Activated CD4-positive, alpha-beta T cell treated with anti-CD3 and anti-CD28 coated beads, Interleukin-2, amount 10 ng/mL, durations not matched to agents 7 days and 5 days (primary cell): ENCODE measurements around the gene RXRB. TPM values are rescaled to one million over a fixed set of nuclear protein-coding genes. Genes with fewer than 3 reads are reported as not detected.
"Not testable (repeated sequence)": the region's sequence is repeated elsewhere in the genome, so short reads cannot be mapped to it uniquely, and the experiment has no call there.

Source experiments
- CTCF ChIA-PET: fragments of 350-600 bp; sonication (Branson Sonifier 250); formaldehyde crosslinking; loops from one replicate; lab custom pipeline; 2021; ENCODE audit warnings: antibody characterized with exemption; lab: Charles Lee
- POLR2A ChIA-PET: fragments of 350-600 bp; sonication (Branson Sonifier 250); formaldehyde crosslinking; loops from one replicate; lab custom pipeline; 2021; ENCODE audit warnings: antibody characterized with exemption; lab: Charles Lee
- DNase-seq: peaks from one replicate; pipeline ENCODE4 v3.0.0-alpha.2; 2020
- H3K27ac Mint-ChIP-seq: one replicate; pipeline ENCODE4 v1.8.0; 2021; ENCODE audit warnings: mild to moderate bottlenecking, moderate library complexity, mixed read lengths
- H3K27me3 Mint-ChIP-seq: one replicate; pipeline ENCODE4 v1.8.0; 2021; ENCODE audit warnings: mixed read lengths
- H3K36me3 Mint-ChIP-seq: one replicate; pipeline ENCODE4 v1.8.0; 2021; ENCODE audit warnings: low read depth, mixed read lengths
- H3K4me1 Mint-ChIP-seq: one replicate; pipeline ENCODE4 v1.8.0; 2021; ENCODE audit warnings: mixed read lengths
- H3K4me3 Mint-ChIP-seq: one replicate; pipeline ENCODE4 v1.8.0; 2021; ENCODE audit warnings: mild to moderate bottlenecking, moderate library complexity, mixed read lengths
- H3K9me3 Mint-ChIP-seq: one replicate; pipeline ENCODE4 v1.8.0; 2021; ENCODE audit warnings: mixed read lengths
- total RNA-seq, 2 experiments: library from RNA; stranded (reverse); gene quantifications; one replicate each; pipeline ENCODE4 v1.2.3, GENCODE V29; 2021

The RXRB gene
- total RNA-seq, 2 experiments from 2014 or later, result 45.0 to 46.2 TPM

GRCh38 chr6:33235221-33235634 is 34.8 kb upstream of the RXRB start:
- DNase-seq, result no peak
- Mint-ChIP-seq H3K4me1 (no peaks in the 10 kb centered on the region), H3K9me3 (no peaks in the 10 kb centered on the region), H3K27me3 (peaks cover 37% of the 10 kb centered on the region), H3K36me3 (no peaks in the 10 kb centered on the region), H3K27ac (no peak overlapping the region), H3K4me3 (no peak overlapping the region)
- ChIA-PET POLR2A (no interaction called here), CTCF (no interaction called here)

DNA sequence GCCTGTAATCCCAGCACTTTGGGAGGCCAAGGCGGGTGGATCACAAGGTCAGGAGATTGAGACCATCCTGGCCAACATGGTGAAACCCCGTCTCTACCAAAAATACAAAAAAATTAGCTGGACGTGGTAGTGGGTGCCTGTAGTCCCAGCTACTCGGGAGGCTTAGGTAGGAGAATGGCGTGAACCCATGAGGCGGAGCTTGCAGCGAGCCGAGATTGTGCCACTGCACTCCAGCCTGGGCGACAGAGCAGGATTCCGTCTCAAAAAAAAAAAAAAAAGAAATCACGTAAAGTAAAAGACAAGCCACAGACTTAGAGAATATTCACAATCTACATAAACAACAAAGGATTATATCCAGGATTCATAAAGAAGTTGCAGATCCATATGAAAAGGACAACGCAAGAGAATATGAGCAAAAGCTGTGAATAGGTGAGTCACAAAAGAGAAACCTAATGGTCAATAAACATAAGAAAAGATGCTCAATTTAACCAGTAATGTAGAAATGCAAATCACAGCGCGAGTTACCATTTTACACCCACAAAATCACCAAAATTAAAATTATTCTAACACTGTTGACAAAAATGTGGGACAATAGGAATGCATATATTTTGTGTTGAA is 26.1 kb upstream of the RXRB start:
- H3K27ac Mint-ChIP-seq, H3K36me3 Mint-ChIP-seq, POLR2A ChIA-PET, DNase-seq, H3K4me3 Mint-ChIP-seq, H3K9me3 Mint-ChIP-seq, H3K4me1 Mint-ChIP-seq: not testable (repeated sequence)
- CTCF ChIA-PET, result interaction anchor here (0.6 to 0.7 kb wide), 2 partner anchors 14 to 76 kb away, joined by 3 read pairs; no protein-coding TSS in a partner anchor
- peaks cover 52% of the 10 kb centered on the region for H3K27me3 Mint-ChIP-seq

DNA sequence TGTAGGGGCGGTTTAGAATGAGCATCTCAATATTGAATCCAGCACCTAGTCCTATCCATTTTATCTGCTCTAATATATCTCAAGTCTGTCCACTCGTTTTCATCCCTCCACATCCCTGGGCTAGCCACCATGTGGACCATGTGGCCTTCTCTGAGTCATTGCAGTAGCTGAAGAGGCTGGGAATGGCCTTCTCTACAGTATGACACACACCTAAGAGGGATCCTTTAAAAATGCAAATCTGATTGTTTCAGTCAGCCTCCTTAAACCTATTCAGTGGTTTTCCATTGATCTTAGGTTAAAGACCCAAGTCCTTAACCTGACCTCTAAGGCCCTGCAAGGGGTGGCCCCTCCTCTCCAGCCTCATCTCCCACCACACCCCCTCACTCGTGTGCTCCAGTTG is 17.2 kb upstream of the RXRB start:
- H3K27ac Mint-ChIP-seq, result peak overlapping the region; percentile 75
- CTCF ChIA-PET, result interaction anchor here (0.8 to 0.9 kb wide), 2 partner anchors 31 to 33 kb away, joined by 3 read pairs; no protein-coding TSS in a partner anchor
- H3K4me3 Mint-ChIP-seq, result no peak overlapping the region
- no peaks in the 10 kb centered on the region for H3K9me3 Mint-ChIP-seq
- POLR2A ChIA-PET, result no interaction called here
- peaks cover 2% of the 10 kb centered on the region for H3K36me3 Mint-ChIP-seq
- DNase-seq, result no peak
- H3K4me1 Mint-ChIP-seq, result peaks cover 11% of the 10 kb centered on the region
- peaks cover 50% of the 10 kb centered on the region for H3K27me3 Mint-ChIP-seq

- Mint-ChIP-seq H3K27me3 (peaks cover 49% of the 10 kb centered on the region), H3K36me3 (peaks cover 5% of the 10 kb centered on the region), H3K9me3 (no peaks in the 10 kb centered on the region), H3K4me3 (no peak overlapping the region), H3K27ac (no peak overlapping the region), H3K4me1 (peaks cover 14% of the 10 kb centered on the region)
- no peak for DNase-seq
- ChIA-PET POLR2A (no interaction called here), CTCF (no interaction called here)
Measured at GRCh38 chr6:33217246-33217645, 16.8 kb upstream of the RXRB start.

- ChIA-PET POLR2A (interaction anchor here (0.6 kb wide), 1 partner anchor 31 kb away, joined by 4 read pairs; no protein-coding TSS in a partner anchor), CTCF (no interaction called here)
- Mint-ChIP-seq H3K27me3 (peaks cover 41% of the 10 kb centered on the region), H3K36me3 (peaks cover 9% of the 10 kb centered on the region), H3K4me1 (peaks cover 14% of the 10 kb centered on the region), H3K27ac (no peak overlapping the region), H3K9me3 (no peaks in the 10 kb centered on the region), H3K4me3 (no peak overlapping the region)
- DNase-seq, result no peak
Measured at GRCh38 chr6:33216117-33216649, 15.7 kb upstream of the RXRB start.

- H3K4me1 Mint-ChIP-seq, result peaks cover 16% of the 10 kb centered on the region
- H3K4me3 Mint-ChIP-seq, result no peak overlapping the region
- H3K27ac Mint-ChIP-seq, result no peak overlapping the region
- peaks cover 40% of the 10 kb centered on the region for H3K27me3 Mint-ChIP-seq
- POLR2A ChIA-PET, result interaction anchor here (0.6 kb wide), 1 partner anchor 31 kb away, joined by 4 read pairs; no protein-coding TSS in a partner anchor
- H3K9me3 Mint-ChIP-seq, result no peaks in the 10 kb centered on the region
- peaks cover 15% of the 10 kb centered on the region for H3K36me3 Mint-ChIP-seq
- CTCF ChIA-PET, result no interaction called here
- no peak for DNase-seq
Measured at GRCh38 chr6:33215271-33216116, 15.0 kb upstream of the RXRB start.

DNA sequence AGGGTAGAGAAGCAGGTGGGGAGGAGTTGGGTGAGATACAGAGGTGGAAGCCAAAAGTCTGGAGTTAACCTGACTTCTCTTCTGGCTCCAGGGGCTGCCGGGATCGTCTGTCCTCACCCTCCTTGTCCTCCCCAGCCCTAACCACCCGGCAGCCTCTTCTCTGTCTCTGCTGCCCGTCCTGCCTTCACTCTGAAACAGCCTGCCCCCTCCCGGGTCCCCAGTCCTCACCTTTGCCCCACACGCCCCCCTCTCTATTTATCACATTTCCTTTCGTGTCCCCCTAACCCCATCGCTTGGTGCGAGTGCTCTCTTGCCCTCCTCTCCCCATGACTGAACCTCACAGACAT is 13.5 kb upstream of the RXRB start:
- no peaks in the 10 kb centered on the region for H3K9me3 Mint-ChIP-seq
- peaks cover 29% of the 10 kb centered on the region for H3K36me3 Mint-ChIP-seq
- H3K4me3 Mint-ChIP-seq, result no peak overlapping the region
- no peak overlapping the region for H3K27ac Mint-ChIP-seq
- H3K4me1 Mint-ChIP-seq, result peaks cover 27% of the 10 kb centered on the region
- H3K27me3 Mint-ChIP-seq, result peaks cover 35% of the 10 kb centered on the region
- ChIA-PET POLR2A (no interaction called here), CTCF (no interaction called here)
- DNase-seq, result no peak

DNA sequence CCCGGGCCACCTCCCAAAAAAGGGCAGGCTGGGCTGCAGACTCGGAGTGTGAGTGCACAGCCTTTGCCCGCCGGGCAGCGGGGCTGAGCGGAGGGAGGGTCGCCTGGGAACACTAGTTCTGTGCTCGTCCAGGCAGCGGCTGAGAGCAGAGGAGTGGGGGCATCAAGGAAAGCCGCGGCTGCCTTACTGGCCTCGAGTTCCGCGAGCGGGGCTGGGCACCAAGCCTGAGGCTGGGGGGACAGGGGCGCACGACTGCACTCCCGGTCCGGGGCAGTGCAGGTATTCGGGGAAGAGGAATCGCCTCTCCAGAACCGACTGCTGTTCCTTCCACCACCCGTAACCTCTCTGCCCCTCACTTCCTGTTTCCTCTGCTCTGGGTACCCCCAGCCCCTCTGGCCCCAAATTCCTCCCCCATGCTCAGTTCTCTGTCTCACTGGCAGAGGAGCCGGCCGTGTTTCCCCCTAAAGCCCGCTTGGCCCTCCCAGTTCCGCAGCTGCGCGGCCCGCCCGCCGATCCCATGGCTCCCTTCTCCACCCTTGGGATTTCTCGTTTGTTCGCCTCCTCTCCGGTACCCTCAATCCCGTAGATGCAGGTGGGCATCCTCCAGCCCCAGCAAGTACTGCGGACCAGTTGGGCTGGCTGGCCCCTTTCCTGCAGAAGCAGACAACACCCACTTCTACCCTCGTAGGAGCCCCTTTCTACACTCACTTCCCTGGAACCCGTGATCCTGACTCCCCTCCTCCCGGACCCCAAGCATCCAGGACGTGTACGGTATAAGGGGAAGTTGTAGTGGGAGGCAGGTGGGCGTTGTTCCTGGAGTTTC is 12.9 kb upstream of the RXRB start:
- H3K4me1 Mint-ChIP-seq, result peaks cover 31% of the 10 kb centered on the region
- DNase-seq, result no peak
- H3K9me3 Mint-ChIP-seq, result no peaks in the 10 kb centered on the region
- no peak overlapping the region for H3K27ac Mint-ChIP-seq
- H3K36me3 Mint-ChIP-seq, result peaks cover 29% of the 10 kb centered on the region
- CTCF ChIA-PET, result interaction anchor here (1.0 kb wide), 1 partner anchor 35 kb away, joined by 3 read pairs; no protein-coding TSS in a partner anchor
- H3K4me3 Mint-ChIP-seq, result peak overlapping the region; percentile 7
- POLR2A ChIA-PET, result no interaction called here
- peaks cover 31% of the 10 kb centered on the region for H3K27me3 Mint-ChIP-seq

GRCh38 chr6:33212857-33213165 is 12.3 kb upstream of the RXRB start:
- DNase-seq, result no peak
- peaks cover 29% of the 10 kb centered on the region for H3K36me3 Mint-ChIP-seq
- no peak overlapping the region for H3K27ac Mint-ChIP-seq
- peaks cover 26% of the 10 kb centered on the region for H3K27me3 Mint-ChIP-seq
- ChIA-PET CTCF (interaction anchor here (1.0 kb wide), 2 partner anchors 13 to 36 kb away, joined by 3 read pairs; no protein-coding TSS in a partner anchor), POLR2A (no interaction called here)
- H3K9me3 Mint-ChIP-seq, result no peaks in the 10 kb centered on the region
- peak overlapping the region; percentile 7 for H3K4me3 Mint-ChIP-seq
- H3K4me1 Mint-ChIP-seq, result peaks cover 31% of the 10 kb centered on the region

GRCh38 chr6:33211666-33212422 is 11.4 kb upstream of the RXRB start:
- ChIA-PET POLR2A (no interaction called here), CTCF (interaction anchor here (0.6 to 1.4 kb wide), 3 partner anchors 14 to 22 kb away, joined by 3 read pairs; no protein-coding TSS in a partner anchor)
- Mint-ChIP-seq H3K4me1 (peaks cover 32% of the 10 kb centered on the region), H3K9me3 (no peaks in the 10 kb centered on the region), H3K36me3 (peaks cover 29% of the 10 kb centered on the region), H3K4me3 (no peak overlapping the region), H3K27ac (no peak overlapping the region), H3K27me3 (peaks cover 26% of the 10 kb centered on the region)
- no peak for DNase-seq

GRCh38 chr6:33211136-33211535 is 10.7 kb upstream of the RXRB start:
- peaks cover 29% of the 10 kb centered on the region for H3K36me3 Mint-ChIP-seq
- H3K4me3 Mint-ChIP-seq, result no peak overlapping the region
- POLR2A ChIA-PET, result no interaction called here
- H3K4me1 Mint-ChIP-seq, result peaks cover 37% of the 10 kb centered on the region
- H3K27me3 Mint-ChIP-seq, result peaks cover 26% of the 10 kb centered on the region
- no peaks in the 10 kb centered on the region for H3K9me3 Mint-ChIP-seq
- no peak for DNase-seq
- CTCF ChIA-PET, result interaction anchor here (1.4 kb wide), 1 partner anchor 23 kb away, joined by 3 read pairs; no protein-coding TSS in a partner anchor
- H3K27ac Mint-ChIP-seq, result no peak overlapping the region

DNA sequence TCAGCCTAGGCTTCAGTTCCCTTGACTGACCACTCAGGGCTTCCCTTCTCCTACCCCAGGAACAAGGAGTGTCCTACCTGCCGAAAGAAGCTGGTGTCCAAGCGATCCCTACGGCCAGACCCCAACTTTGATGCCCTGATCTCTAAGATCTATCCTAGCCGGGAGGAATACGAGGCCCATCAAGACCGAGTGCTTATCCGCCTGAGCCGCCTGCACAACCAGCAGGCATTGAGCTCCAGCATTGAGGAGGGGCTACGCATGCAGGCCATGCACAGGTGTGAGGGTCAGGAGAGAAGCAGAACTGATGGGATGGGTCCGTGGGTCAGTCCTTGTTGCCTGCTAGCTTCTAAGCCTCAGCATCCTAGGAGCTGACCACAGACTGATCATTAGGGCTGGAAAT is 9.4 kb upstream of the RXRB start:
- POLR2A ChIA-PET, result interaction anchor here (0.6 kb wide), 1 partner anchor 8 kb away, joined by 3 read pairs; no protein-coding TSS in a partner anchor
- Mint-ChIP-seq H3K4me1 (peaks cover 49% of the 10 kb centered on the region), H3K36me3 (peaks cover 29% of the 10 kb centered on the region), H3K9me3 (no peaks in the 10 kb centered on the region), H3K4me3 (peak overlapping the region; percentile 79), H3K27ac (no peak overlapping the region), H3K27me3 (peaks cover 22% of the 10 kb centered on the region)
- CTCF ChIA-PET, result interaction anchor here (1.0 to 2.7 kb wide), 5 partner anchors 12 to 82 kb away, joined by 3 to 20 read pairs (median 3); no protein-coding TSS in a partner anchor
- no peak for DNase-seq
